Measurements from ENCODE around the gene SPATA20. TPM values are rescaled to one million over a fixed set of nuclear protein-coding genes. Genes with fewer than 3 reads are reported as not detected.

SPATA20 gene
- total RNA-seq, 1 experiment from 2014 or later: 24.6 TPM

- TF ChIP-seq, protein P1, sequence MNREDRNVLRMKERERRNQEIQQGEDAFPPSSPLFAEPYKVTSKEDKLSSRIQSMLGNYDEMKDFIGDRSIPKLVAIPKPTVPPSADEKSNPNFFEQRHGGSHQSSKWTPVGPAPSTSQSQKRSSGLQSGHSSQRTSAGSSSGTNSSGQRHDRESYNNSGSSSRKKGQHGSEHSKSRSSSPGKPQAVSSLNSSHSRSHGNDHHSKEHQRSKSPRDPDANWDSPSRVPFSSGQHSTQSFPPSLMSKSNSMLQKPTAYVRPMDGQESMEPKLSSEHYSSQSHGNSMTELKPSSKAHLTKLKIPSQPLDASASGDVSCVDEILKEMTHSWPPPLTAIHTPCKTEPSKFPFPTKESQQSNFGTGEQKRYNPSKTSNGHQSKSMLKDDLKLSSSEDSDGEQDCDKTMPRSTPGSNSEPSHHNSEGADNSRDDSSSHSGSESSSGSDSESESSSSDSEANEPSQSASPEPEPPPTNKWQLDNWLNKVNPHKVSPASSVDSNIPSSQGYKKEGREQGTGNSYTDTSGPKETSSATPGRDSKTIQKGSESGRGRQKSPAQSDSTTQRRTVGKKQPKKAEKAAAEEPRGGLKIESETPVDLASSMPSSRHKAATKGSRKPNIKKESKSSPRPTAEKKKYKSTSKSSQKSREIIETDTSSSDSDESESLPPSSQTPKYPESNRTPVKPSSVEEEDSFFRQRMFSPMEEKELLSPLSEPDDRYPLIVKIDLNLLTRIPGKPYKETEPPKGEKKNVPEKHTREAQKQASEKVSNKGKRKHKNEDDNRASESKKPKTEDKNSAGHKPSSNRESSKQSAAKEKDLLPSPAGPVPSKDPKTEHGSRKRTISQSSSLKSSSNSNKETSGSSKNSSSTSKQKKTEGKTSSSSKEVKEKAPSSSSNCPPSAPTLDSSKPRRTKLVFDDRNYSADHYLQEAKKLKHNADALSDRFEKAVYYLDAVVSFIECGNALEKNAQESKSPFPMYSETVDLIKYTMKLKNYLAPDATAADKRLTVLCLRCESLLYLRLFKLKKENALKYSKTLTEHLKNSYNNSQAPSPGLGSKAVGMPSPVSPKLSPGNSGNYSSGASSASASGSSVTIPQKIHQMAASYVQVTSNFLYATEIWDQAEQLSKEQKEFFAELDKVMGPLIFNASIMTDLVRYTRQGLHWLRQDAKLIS (CRISPR knock-in tag; IDR thresholded peaks at IDR 0.05; ENCODE audit: borderline replicate concordance): no peak
- TF ChIP-seq ZBTB43 (CRISPR knock-in tag; IDR thresholded peaks at IDR 0.05) (no peak), ZNF671 (CRISPR knock-in tag; IDR thresholded peaks at IDR 0.05) (no peak), NFATC4 (CRISPR knock-in tag; IDR thresholded peaks at IDR 0.05) (no peak), GRHL2 (CRISPR knock-in tag; IDR thresholded peaks at IDR 0.05; ENCODE audit: insufficient replicate concordance, severe bottlenecking) (no peak), ERG (CRISPR knock-in tag; IDR thresholded peaks at IDR 0.05) (no peak), GABPB1 (CRISPR knock-in tag; IDR thresholded peaks at IDR 0.05) (peak; percentile 54; the same call in 1 of the 2 replicates), TEAD4 (CRISPR knock-in tag; IDR thresholded peaks at IDR 0.05) (no peak), NR1H2 (CRISPR knock-in tag; IDR thresholded peaks at IDR 0.05) (no peak), ZNF138 (CRISPR knock-in tag; conservative IDR thresholded peaks at IDR 0.05) (no peak), ZNF317 (CRISPR knock-in tag; IDR thresholded peaks at IDR 0.05; ENCODE audit: borderline replicate concordance, low read depth) (no peak), FOXP1 (CRISPR knock-in tag; IDR thresholded peaks at IDR 0.05; ENCODE audit: borderline replicate concordance) (peak; percentile 66), ZNF121 (CRISPR knock-in tag; IDR thresholded peaks at IDR 0.05) (no peak), USF1 (CRISPR knock-in tag; IDR thresholded peaks at IDR 0.05) (no peak), CREM (CRISPR knock-in tag; IDR thresholded peaks at IDR 0.05) (no peak; the same call in 1 of the 2 replicates), KAT7 (CRISPR knock-in tag; IDR thresholded peaks at IDR 0.05; ENCODE audit: borderline replicate concordance) (no peak), FOXP4 (CRISPR knock-in tag; IDR thresholded peaks at IDR 0.05) (peak; percentile 71; the same call in 1 of the 2 replicates), HMGA2 (CRISPR knock-in tag; IDR thresholded peaks at IDR 0.05) (no peak), CDX4 (CRISPR knock-in tag; IDR thresholded peaks at IDR 0.05; ENCODE audit: borderline replicate concordance) (no peak)
- TF ChIP-seq, protein P2, sequence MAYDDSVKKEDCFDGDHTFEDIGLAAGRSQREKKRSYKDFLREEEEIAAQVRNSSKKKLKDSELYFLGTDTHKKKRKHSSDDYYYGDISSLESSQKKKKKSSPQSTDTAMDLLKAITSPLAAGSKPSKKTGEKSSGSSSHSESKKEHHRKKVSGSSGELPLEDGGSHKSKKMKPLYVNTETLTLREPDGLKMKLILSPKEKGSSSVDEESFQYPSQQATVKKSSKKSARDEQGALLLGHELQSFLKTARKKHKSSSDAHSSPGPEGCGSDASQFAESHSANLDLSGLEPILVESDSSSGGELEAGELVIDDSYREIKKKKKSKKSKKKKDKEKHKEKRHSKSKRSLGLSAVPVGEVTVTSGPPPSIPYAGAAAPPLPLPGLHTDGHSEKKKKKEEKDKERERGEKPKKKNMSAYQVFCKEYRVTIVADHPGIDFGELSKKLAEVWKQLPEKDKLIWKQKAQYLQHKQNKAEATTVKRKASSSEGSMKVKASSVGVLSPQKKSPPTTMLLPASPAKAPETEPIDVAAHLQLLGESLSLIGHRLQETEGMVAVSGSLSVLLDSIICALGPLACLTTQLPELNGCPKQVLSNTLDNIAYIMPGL (CRISPR knock-in tag; IDR thresholded peaks at IDR 0.05): peak; percentile 87
- TF ChIP-seq, protein P3, sequence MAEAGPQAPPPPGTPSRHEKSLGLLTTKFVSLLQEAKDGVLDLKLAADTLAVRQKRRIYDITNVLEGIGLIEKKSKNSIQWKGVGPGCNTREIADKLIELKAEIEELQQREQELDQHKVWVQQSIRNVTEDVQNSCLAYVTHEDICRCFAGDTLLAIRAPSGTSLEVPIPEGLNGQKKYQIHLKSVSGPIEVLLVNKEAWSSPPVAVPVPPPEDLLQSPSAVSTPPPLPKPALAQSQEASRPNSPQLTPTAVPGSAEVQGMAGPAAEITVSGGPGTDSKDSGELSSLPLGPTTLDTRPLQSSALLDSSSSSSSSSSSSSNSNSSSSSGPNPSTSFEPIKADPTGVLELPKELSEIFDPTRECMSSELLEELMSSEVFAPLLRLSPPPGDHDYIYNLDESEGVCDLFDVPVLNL (CRISPR knock-in tag; IDR thresholded peaks at IDR 0.05; ENCODE audit: borderline replicate concordance, low read depth): 0 out of 2 replicates have a peak, but pooled peaks have one; percentile 40
- TF ChIP-seq, protein P4, sequence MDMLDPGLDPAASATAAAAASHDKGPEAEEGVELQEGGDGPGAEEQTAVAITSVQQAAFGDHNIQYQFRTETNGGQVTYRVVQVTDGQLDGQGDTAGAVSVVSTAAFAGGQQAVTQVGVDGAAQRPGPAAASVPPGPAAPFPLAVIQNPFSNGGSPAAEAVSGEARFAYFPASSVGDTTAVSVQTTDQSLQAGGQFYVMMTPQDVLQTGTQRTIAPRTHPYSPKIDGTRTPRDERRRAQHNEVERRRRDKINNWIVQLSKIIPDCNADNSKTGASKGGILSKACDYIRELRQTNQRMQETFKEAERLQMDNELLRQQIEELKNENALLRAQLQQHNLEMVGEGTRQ (CRISPR knock-in tag; IDR thresholded peaks at IDR 0.05): no peak
Measured at GRCh38 chr17:50541716-50542688, 5.0 kb upstream of the SPATA20 start (continued).
